K562 (cell line): ENCODE results near the gene TAF11. TPM values are rescaled to one million over a fixed set of nuclear protein-coding genes. Genes with fewer than 3 reads are reported as not detected.

Experiments
- ASH1L ChIP-seq: fragments of 450-650 bp; IDR thresholded peaks from 2 replicates; pipeline ENCODE4 v1.6.1; 2018; ENCODE audit warnings: borderline replicate concordance, mild to moderate bottlenecking, low read depth; ENCODE audit not compliant: partially characterized antibody
- CBFA2T2 ChIP-seq: fragments of 450-650 bp; conservative IDR thresholded peaks from 2 replicates; pipeline ENCODE4 v1.6.1; 2017; ENCODE audit warnings: mild to moderate bottlenecking
- CBX1 ChIP-seq: sonication (generic); IDR thresholded peaks from 2 replicates; pipeline ENCODE4 v1.6.1; 2016; ENCODE audit warnings: antibody characterized with exemption, low read depth, mild to moderate bottlenecking
- CREM ChIP-seq: IDR thresholded peaks from 2 replicates; pipeline ENCODE4 v1.6.1; 2014; ENCODE audit warnings: antibody characterized with exemption, low read depth
- GATAD2B ChIP-seq: fragments of 450-650 bp; IDR thresholded peaks from 2 replicates; pipeline ENCODE4 v1.6.1; 2017; ENCODE audit warnings: mild to moderate bottlenecking, borderline replicate concordance
- GTF2A2 ChIP-seq: IDR thresholded peaks from 2 replicates; pipeline ENCODE4 v1.6.1; 2016; ENCODE audit warnings: mild to moderate bottlenecking, missing genetic modification characterization, missing compliant biosample characterization
- HEY1 ChIP-seq: fragments of 250-450 bp; sonication (Bioruptor Pico); IDR thresholded peaks from 2 replicates; pipeline ENCODE4 v1.5.0; 2020; ENCODE audit warnings: mild to moderate bottlenecking, moderate library complexity, borderline replicate concordance
- KLF13 ChIP-seq: fragments of 450-650 bp; IDR thresholded peaks from 2 replicates; pipeline ENCODE4 v1.6.1; 2016; ENCODE audit warnings: missing genetic modification characterization, low read depth, mild to moderate bottlenecking, missing compliant biosample characterization, moderate library complexity, borderline replicate concordance
- MAFF ChIP-seq: IDR thresholded peaks from 2 replicates; pipeline ENCODE4 v1.6.1; 2012; ENCODE audit warnings: low read length, improper control_type of control experiment
- POLR3G ChIP-seq: IDR thresholded peaks from 2 replicates; pipeline ENCODE4 v1.6.1; 2011; ENCODE audit not compliant: insufficient read length, insufficient replicate concordance; ENCODE audit errors: extremely low read depth
- RFX1 ChIP-seq: fragments of 450-650 bp; IDR thresholded peaks from 2 replicates; pipeline ENCODE4 v1.6.1; 2016; ENCODE audit warnings: mild to moderate bottlenecking, moderate library complexity
- SRSF1 ChIP-seq: fragments of 200-400 bp; formaldehyde crosslinking; IDR thresholded peaks from 2 replicates; pipeline ENCODE4 v1.6.1; 2017; ENCODE audit warnings: mild to moderate bottlenecking, low read depth, low read length, moderate library complexity
- TCF7L2 ChIP-seq: fragments of 150-350 bp; IDR thresholded peaks from 2 replicates; pipeline ENCODE4 v1.6.1; 2016; ENCODE audit warnings: low read depth, mild to moderate bottlenecking, low read length, moderate library complexity
- ZMIZ1 ChIP-seq, 2 experiments: fragments of 150-350 bp in 1 of 2; IDR thresholded peaks; 2 replicates each; pipeline ENCODE4 v1.6.1; 2012 to 2016; ENCODE audit warnings: low read depth in 2 of 2, low read length in 2 of 2, mild to moderate bottlenecking in 1 of 2, moderate library complexity in 1 of 2
- ZNF717 ChIP-seq: fragments of 250-450 bp; sonication (Bioruptor Pico); IDR thresholded peaks from 2 replicates; pipeline ENCODE4 v1.5.0; 2021
- ZNF778 ChIP-seq: fragments of 450-650 bp; formaldehyde crosslinking; IDR thresholded peaks from 2 replicates; pipeline ENCODE4 v1.4.0; 2020; ENCODE audit warnings: mild to moderate bottlenecking, moderate library complexity
- ZZZ3 ChIP-seq: fragments of 450-650 bp; IDR thresholded peaks from 2 replicates; pipeline ENCODE4 v1.6.1; 2016; ENCODE audit warnings: antibody characterized with exemption, mild to moderate bottlenecking, moderate library complexity
- polyA plus RNA-seq, 8 experiments: library from polyadenylated mRNA; depleted of rRNA in 4 of 8; stranded (reverse) in 5 of 8; unstranded in 3 of 8; fragments of >200 nt; fragmentation: Nextera tagmentation in 2 of 8; fragmentation: Illumina TruSeq in 1 of 8; extraction: Ambion mirVana in 2 of 8; extraction: Trizol in 1 of 8; gene quantifications; 2 replicates each; pipeline versions ENCODE4 v1.2.1 to v1.2.3, GENCODE V29; 2011 to 2014; ENCODE audit warnings: inconsistent platforms in 1 of 8, missing spikeins in 1 of 8
- total RNA-seq, 7 experiments: library from RNA; depleted of rRNA in 6 of 7; stranded (reverse); fragments of >200 nt in 6 of 7; fragmentation: Illumina TruSeq in 2 of 7; extraction: Trizol in 2 of 7; gene quantifications; 2 replicates each; pipeline versions ENCODE4 v1.2.1 to v1.2.3, GENCODE V29; 2011 to 2021; ENCODE audit warnings: low replicate concordance in 1 of 7
- TF ChIP-seq, protein P1 (sequence below): fragments of 250-450 bp; sonication (Bioruptor Pico); IDR thresholded peaks from 2 replicates; pipeline ENCODE4 v1.5.1; 2021; ENCODE audit warnings: mild to moderate bottlenecking
- TF ChIP-seq, protein P2 (sequence below): fragments of 450-650 bp; IDR thresholded peaks from 2 replicates; pipeline ENCODE4 v1.6.1; 2016; ENCODE audit warnings: borderline replicate concordance
- TF ChIP-seq, protein P3 (sequence below): sonication (generic); formaldehyde crosslinking; IDR thresholded peaks from 2 replicates; pipeline ENCODE4 v1.8.1; 2023; ENCODE audit warnings: mild to moderate bottlenecking, missing genetic modification reagents

TAF11 gene
- total and polyA plus RNA-seq, 9 of the 15 experiments (the other 6 are each of a cell fraction or from before 2014, with no cell fraction given), result 40.9 to 91.9 (median 71.9) TPM

DNA sequence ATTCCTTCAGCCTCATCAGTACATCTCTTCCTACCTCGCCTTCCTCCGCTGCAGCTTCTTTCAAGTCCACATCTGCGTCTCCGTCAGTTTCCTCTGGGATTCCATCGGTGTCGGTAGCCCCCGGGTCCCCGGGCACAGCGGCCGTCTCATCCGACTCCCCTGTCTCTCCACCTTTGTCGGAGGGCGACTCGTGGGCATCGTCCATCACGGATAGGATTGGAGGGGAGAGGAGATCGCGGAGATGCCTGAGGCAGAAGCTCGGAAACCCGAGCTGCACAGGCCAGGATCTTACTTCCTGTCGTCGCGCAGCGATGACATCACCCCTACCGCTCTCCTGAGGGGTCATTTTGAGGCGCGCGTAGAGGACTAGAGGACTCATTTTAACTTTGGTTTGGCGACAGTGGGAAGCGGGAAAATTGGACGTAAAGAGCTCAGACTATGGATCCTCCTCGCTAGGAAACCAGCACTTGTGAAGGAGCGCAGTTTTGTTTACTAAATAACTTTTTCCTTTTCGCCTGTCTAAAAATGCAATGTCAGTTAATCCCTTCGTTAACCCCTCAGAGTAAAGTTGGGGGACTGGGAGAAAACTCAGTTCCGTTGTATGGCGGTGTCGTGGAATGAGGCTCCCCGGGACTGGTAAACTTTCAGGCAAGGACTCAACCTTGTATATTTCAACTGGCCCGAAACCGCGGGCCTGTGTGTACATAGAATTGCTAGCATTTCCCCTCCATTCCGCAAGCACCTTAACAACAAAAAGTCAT is at the start of gene TAF11 (continued):
- TF ChIP-seq ZMIZ1 (IDR thresholded peaks at IDR 0.05; ENCODE audit: low read depth in 2 of 2, low read length in 2 of 2) (peak in 1 of 2 experiments; percentile 6; a peak in 1 of 4 replicates), ZNF778 (CRISPR knock-in tag) (no peak), GATAD2B (peak; percentile 78), ZZZ3 (no peak), CBFA2T2 (no peak), ZNF717 (CRISPR knock-in tag) (no peak), CREM (peak; percentile 100), ASH1L (peak; percentile 59), CBX1 (peak; percentile 86), KLF13 (no peak), HEY1 (CRISPR knock-in tag) (no peak), GTF2A2 (no peak), MAFF (peak; percentile 41; the same call in 1 of the 2 replicates), RFX1 (no peak), TCF7L2 (no peak), SRSF1 (no peak), POLR3G (no peak)
- TF ChIP-seq, protein P1, sequence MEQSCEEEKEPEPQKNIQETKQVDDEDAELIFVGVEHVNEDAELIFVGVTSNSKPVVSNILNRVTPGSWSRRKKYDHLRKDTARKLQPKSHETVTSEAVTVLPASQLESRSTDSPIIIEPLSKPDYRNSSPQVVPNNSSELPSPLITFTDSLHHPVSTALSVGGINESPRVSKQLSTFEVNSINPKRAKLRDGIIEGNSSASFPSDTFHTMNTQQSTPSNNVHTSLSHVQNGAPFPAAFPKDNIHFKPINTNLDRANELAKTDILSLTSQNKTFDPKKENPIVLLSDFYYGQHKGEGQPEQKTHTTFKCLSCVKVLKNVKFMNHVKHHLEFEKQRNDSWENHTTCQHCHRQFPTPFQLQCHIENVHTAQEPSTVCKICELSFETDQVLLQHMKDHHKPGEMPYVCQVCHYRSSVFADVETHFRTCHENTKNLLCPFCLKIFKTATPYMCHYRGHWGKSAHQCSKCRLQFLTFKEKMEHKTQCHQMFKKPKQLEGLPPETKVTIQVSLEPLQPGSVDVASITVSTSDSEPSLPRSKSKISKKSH, result no peak
- TF ChIP-seq, protein P2, sequence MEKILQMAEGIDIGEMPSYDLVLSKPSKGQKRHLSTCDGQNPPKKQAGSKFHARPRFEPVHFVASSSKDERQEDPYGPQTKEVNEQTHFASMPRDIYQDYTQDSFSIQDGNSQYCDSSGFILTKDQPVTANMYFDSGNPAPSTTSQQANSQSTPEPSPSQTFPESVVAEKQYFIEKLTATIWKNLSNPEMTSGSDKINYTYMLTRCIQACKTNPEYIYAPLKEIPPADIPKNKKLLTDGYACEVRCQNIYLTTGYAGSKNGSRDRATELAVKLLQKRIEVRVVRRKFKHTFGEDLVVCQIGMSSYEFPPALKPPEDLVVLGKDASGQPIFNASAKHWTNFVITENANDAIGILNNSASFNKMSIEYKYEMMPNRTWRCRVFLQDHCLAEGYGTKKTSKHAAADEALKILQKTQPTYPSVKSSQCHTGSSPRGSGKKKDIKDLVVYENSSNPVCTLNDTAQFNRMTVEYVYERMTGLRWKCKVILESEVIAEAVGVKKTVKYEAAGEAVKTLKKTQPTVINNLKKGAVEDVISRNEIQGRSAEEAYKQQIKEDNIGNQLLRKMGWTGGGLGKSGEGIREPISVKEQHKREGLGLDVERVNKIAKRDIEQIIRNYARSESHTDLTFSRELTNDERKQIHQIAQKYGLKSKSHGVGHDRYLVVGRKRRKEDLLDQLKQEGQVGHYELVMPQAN, result peak; percentile 95
- TF ChIP-seq, protein P3, sequence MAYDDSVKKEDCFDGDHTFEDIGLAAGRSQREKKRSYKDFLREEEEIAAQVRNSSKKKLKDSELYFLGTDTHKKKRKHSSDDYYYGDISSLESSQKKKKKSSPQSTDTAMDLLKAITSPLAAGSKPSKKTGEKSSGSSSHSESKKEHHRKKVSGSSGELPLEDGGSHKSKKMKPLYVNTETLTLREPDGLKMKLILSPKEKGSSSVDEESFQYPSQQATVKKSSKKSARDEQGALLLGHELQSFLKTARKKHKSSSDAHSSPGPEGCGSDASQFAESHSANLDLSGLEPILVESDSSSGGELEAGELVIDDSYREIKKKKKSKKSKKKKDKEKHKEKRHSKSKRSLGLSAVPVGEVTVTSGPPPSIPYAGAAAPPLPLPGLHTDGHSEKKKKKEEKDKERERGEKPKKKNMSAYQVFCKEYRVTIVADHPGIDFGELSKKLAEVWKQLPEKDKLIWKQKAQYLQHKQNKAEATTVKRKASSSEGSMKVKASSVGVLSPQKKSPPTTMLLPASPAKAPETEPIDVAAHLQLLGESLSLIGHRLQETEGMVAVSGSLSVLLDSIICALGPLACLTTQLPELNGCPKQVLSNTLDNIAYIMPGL (CRISPR knock-in tag), result 0 out of 2 replicates have a peak, but pooled peaks have one; percentile 11
